ENCODE results near the gene TAF4. TPM values are rescaled to one million over a fixed set of nuclear protein-coding genes. Genes with fewer than 3 reads are reported as not detected.
A peak's percentile ranks its signal among the peaks of the same experiment; 100 is the strongest.

The TAF4 gene
- total and polyA plus RNA-seq, 3 donors from 2014 or later: 30.7 to 111 (median 107) TPM

DNA sequence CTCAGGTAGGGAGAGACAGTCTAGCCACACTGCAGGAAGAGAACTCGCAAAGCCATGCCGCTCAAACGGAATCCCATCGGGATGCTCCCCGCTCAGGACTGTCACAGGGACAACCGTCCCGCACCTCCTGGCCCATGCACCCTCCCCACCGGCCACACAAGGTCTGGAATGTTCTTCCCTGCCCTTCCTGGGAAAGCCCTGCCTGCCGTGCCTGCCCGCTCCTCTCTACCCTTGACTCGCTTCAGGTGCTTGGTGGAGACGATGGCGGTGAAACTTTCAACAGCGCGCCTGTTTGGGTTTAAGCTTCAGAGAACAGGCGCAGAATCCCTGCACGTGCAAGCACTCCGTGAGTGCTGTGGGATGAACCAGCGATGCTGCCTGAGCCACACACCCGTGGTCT lies 20.6 kb downstream of the TAF4 start:
- no peaks in the 10 kb centered on the region for H3K36me3 ChIP-seq (ENCODE audit: low read depth, missing control alignments)
- WGBS, 2 donors: 87 to 91% methylated on average over 20 of the region's 20 CpGs
- intact Hi-C loops (cut with DNase I; ENCODE audit: low total_unique reads): no loop called here
- H3K27ac ChIP-seq: no peak overlapping the region
- no peak for DNase-seq
- H3K4me3 ChIP-seq: no peak overlapping the region
- no peaks in the 10 kb centered on the region for H3K27me3 ChIP-seq
- H3K9me3 ChIP-seq: no peaks in the 10 kb centered on the region
- no peak for TF ChIP-seq POLR2A (IDR thresholded peaks at IDR 0.05)
- TF ChIP-seq, protein P1, sequence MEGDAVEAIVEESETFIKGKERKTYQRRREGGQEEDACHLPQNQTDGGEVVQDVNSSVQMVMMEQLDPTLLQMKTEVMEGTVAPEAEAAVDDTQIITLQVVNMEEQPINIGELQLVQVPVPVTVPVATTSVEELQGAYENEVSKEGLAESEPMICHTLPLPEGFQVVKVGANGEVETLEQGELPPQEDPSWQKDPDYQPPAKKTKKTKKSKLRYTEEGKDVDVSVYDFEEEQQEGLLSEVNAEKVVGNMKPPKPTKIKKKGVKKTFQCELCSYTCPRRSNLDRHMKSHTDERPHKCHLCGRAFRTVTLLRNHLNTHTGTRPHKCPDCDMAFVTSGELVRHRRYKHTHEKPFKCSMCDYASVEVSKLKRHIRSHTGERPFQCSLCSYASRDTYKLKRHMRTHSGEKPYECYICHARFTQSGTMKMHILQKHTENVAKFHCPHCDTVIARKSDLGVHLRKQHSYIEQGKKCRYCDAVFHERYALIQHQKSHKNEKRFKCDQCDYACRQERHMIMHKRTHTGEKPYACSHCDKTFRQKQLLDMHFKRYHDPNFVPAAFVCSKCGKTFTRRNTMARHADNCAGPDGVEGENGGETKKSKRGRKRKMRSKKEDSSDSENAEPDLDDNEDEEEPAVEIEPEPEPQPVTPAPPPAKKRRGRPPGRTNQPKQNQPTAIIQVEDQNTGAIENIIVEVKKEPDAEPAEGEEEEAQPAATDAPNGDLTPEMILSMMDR (IDR thresholded peaks at IDR 0.05): no peak
- H3K4me1 ChIP-seq: peaks cover 22% of the 10 kb centered on the region

DNA sequence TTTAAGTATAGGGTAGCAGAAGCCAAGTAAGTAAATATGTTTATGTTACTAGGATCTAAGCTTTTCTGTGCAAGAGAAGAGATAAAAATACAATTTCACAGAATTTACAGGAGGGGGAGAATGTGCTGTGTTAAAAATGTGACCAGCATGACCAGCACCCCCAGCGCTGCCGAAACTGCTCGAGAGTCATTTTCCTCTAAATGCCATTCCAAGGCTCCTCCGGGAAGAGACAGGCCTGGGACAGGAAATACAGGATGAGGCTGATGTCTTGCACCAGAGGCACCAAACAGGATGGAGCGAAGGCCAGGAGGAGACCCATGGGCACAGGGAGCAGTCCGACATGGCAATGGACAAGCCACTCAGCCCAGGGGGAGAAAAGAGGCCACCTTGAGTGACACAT lies 21.1 kb downstream of the TAF4 start:
- intact Hi-C loops (cut with DNase I; ENCODE audit: low total_unique reads): no loop called here
- Histone ChIP-seq H3K4me3 (no peak overlapping the region), H3K36me3 (ENCODE audit: low read depth, missing control alignments) (no peaks in the 10 kb centered on the region), H3K27me3 (no peaks in the 10 kb centered on the region), H3K27ac (peak overlapping the region in 1 of 2 donors; percentile 66), H3K4me1 (peaks cover 22% of the 10 kb centered on the region), H3K9me3 (no peaks in the 10 kb centered on the region)
- 54 to 68% methylated on average over 5 to 6 of the region's 6 CpGs for WGBS, 2 donors
- no peak for TF ChIP-seq POLR2A (IDR thresholded peaks at IDR 0.05)
- TF ChIP-seq, protein P1 (IDR thresholded peaks at IDR 0.05): no peak
- no peak for DNase-seq

DNA sequence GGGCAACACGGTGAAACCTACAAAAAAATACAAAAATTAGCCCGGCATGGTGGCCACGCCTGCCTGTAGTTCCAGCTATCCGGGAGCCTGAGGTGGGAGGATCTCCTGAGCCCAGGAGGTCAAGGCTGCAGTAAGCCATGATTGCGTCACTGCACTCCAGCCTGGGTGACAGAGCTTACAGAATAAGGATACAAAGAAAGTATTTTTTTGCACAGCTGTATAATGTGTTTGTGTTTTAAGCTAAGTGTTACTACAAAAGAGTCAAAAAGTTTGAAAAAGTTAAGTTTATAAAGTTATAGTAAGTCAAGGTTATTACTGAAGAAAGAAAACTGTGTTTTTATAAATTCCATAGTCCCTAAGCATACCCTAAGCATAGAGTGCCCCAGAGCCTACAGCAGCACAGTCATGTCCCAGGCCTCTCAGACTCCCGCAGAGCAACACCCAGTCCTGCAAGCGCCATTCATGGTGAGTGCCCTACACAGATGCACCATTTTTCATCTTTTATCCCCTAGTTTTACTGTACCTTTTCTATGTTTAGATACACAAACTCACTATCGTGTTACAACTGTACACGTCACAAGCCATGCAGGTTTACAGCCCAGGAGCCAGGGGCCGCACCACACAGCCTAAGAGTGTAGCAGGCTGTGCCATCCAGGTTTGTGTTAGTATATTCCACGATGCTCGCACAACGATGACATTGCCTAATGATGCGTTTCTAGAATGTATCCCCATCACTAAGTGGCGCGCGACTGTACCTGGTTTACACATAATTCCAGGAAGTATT lies 22.4 kb downstream of the TAF4 start:
- 54 to 68% methylated on average over 17 of the region's 17 CpGs for WGBS, 2 donors
- intact Hi-C loops (cut with DNase I; ENCODE audit: low total_unique reads): no loop called here
- Histone ChIP-seq H3K9me3 (no peaks in the 10 kb centered on the region), H3K27ac (peak overlapping the region; percentile 41 to 66), H3K4me1 (peaks cover 27% of the 10 kb centered on the region), H3K4me3 (no peak overlapping the region), H3K36me3 (ENCODE audit: low read depth, missing control alignments) (no peaks in the 10 kb centered on the region), H3K27me3 (no peaks in the 10 kb centered on the region)
- DNase-seq: peak; percentile 94
- TF ChIP-seq, protein P1 (IDR thresholded peaks at IDR 0.05): no peak
- TF ChIP-seq POLR2A (IDR thresholded peaks at IDR 0.05): no peak

DNA sequence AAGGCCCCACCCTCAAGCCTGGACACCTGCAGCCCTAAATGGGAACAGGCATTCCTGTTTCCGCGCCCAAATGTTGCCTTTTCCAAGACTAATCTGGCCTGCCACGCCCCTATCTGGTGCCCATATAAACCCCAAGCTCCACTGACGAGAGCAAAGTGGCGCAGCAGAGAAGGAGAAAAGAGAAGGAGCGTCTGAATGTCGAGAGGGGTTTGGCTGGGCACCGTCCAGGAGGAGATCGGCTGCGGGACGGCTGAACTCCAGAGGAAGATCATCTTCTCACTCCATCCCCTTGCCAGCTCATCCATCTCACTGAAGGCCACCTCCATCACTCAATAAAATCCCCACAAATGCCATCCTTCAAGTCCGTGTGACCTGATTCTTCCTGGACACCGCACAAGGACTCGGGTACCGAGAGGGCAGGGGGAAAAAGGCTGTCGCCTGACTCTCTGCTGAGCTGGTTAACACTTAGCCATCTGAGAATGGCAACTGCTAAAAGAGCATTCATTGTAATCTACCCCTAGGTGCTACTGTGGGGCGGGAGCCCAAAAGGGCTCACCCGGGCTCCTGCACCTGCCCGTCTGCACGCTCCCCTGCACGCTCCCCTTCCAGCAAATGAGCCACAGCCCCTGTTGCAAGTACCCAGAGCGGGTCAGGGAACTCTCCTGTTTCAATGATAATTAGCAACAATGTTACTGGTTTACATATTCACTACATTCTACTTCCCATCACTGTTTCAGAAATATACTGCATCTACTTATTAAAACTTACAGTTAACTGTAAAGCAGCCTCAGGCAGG lies 23.5 kb downstream of the TAF4 start:
- no peaks in the 10 kb centered on the region for H3K27me3 ChIP-seq
- peaks cover 27% of the 10 kb centered on the region for H3K4me1 ChIP-seq
- TF ChIP-seq, protein P1 (IDR thresholded peaks at IDR 0.05): no peak
- no peak for TF ChIP-seq POLR2A (IDR thresholded peaks at IDR 0.05)
- WGBS, 2 donors: 75 to 77% methylated on average over 18 to 22 of the region's 22 CpGs
- H3K9me3 ChIP-seq: no peaks in the 10 kb centered on the region
- no peaks in the 10 kb centered on the region for H3K36me3 ChIP-seq (ENCODE audit: low read depth, missing control alignments)
- intact Hi-C loops (cut with DNase I; ENCODE audit: low total_unique reads): no loop called here
- no peak overlapping the region for H3K4me3 ChIP-seq
- no peak for DNase-seq
- H3K27ac ChIP-seq: peak overlapping the region; percentile 41 to 66

Measured in testis (tissue), 3 donors.